Activated naive CD4-positive, alpha-beta T cell treated with anti-CD3 and anti-CD28 coated beads, Interleukin-2, amount 10 ng/mL, durations not matched to agents 7 days and 5 days (primary cell): ENCODE measurements around the gene AMZ1.
"Not testable (repeated sequence)": the region's sequence is repeated elsewhere in the genome, so short reads cannot be mapped to it uniquely, and the experiment has no call there.

Experiments
- CTCF ChIA-PET: fragments of 350-600 bp; sonication (Branson Sonifier 250); formaldehyde crosslinking; loops from one replicate; lab custom pipeline; 2021; ENCODE audit warnings: antibody characterized with exemption; lab: Charles Lee
- DNase-seq: peaks from one replicate; pipeline ENCODE4 v3.0.0-alpha.2; 2020
- H3K27ac Mint-ChIP-seq: one replicate; pipeline ENCODE4 v1.8.0; 2021; ENCODE audit warnings: mild to moderate bottlenecking, moderate library complexity, mixed read lengths
- H3K27me3 Mint-ChIP-seq: one replicate; pipeline ENCODE4 v1.8.0; 2021; ENCODE audit warnings: mild to moderate bottlenecking, mixed read lengths
- H3K36me3 Mint-ChIP-seq: one replicate; pipeline ENCODE4 v1.8.0; 2021; ENCODE audit warnings: mixed read lengths
- H3K4me1 Mint-ChIP-seq: one replicate; pipeline ENCODE4 v1.8.0; 2021; ENCODE audit warnings: mixed read lengths
- H3K4me3 Mint-ChIP-seq: one replicate; pipeline ENCODE4 v1.8.0; 2021; ENCODE audit warnings: mild to moderate bottlenecking, moderate library complexity, mixed read lengths
- H3K9me3 Mint-ChIP-seq: one replicate; pipeline ENCODE4 v1.8.0; 2021; ENCODE audit warnings: mixed read lengths

AMZ1 gene

DNA sequence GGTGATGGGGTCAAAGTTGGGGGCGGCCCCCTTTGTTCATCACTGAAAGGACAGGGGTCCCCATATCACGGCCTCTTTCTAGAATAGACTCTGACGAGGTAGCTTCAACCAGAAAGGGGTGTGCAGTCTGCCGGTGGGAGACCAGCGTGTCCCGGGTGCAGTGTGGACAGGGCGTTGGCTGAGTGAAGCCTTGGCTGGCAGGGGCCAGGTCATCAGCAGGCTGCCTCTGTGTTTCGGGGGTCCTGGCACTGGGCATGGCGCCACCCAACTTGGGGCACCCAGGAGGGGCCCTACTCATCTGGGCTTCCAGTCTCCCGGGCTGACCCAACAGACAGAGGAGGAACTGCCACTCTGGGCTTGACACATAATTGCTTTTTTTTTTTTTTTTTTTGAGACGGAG, 3.5 kb upstream of the AMZ1 start:
- H3K36me3 Mint-ChIP-seq: no peaks in the 10 kb centered on the region
- peaks cover 87% of the 10 kb centered on the region for H3K27me3 Mint-ChIP-seq
- no peak overlapping the region for H3K27ac Mint-ChIP-seq
- CTCF ChIA-PET: interaction anchor here (1.2 kb wide), 1 partner anchor 16 kb away, joined by 3 read pairs; no protein-coding TSS in a partner anchor
- no peak for DNase-seq
- H3K4me3 Mint-ChIP-seq: no peak overlapping the region
- H3K4me1 Mint-ChIP-seq: peaks cover 8% of the 10 kb centered on the region
- no peaks in the 10 kb centered on the region for H3K9me3 Mint-ChIP-seq

- H3K4me1 Mint-ChIP-seq: peaks cover 11% of the 10 kb centered on the region
- no peaks in the 10 kb centered on the region for H3K36me3 Mint-ChIP-seq
- H3K4me3 Mint-ChIP-seq: no peak overlapping the region
- no peaks in the 10 kb centered on the region for H3K9me3 Mint-ChIP-seq
- H3K27me3 Mint-ChIP-seq: peaks cover 87% of the 10 kb centered on the region
- no peak for DNase-seq
- CTCF ChIA-PET: interaction anchor here (0.6 to 1.5 kb wide), 2 partner anchors 24 to 32 kb away, joined by 5 read pairs; no protein-coding TSS in a partner anchor
- H3K27ac Mint-ChIP-seq: no peak overlapping the region
These were observed 1.9 kb upstream of the AMZ1 start for GRCh38 chr7:2686101-2686500.

- H3K36me3 Mint-ChIP-seq: no peaks in the 10 kb centered on the region
- H3K9me3 Mint-ChIP-seq: no peaks in the 10 kb centered on the region
- peaks cover 11% of the 10 kb centered on the region for H3K4me1 Mint-ChIP-seq
- no peak for DNase-seq
- H3K27me3 Mint-ChIP-seq: peaks cover 87% of the 10 kb centered on the region
- H3K4me3 Mint-ChIP-seq: no peak overlapping the region
- no peak overlapping the region for H3K27ac Mint-ChIP-seq
- CTCF ChIA-PET: interaction anchor here (0.8 to 1.4 kb wide), 2 partner anchors 11 to 22 kb away, joined by 3 to 4 read pairs; no protein-coding TSS in a partner anchor
These were observed 598 bp upstream of the AMZ1 start for GRCh38 chr7:2687338-2687869.

DNA sequence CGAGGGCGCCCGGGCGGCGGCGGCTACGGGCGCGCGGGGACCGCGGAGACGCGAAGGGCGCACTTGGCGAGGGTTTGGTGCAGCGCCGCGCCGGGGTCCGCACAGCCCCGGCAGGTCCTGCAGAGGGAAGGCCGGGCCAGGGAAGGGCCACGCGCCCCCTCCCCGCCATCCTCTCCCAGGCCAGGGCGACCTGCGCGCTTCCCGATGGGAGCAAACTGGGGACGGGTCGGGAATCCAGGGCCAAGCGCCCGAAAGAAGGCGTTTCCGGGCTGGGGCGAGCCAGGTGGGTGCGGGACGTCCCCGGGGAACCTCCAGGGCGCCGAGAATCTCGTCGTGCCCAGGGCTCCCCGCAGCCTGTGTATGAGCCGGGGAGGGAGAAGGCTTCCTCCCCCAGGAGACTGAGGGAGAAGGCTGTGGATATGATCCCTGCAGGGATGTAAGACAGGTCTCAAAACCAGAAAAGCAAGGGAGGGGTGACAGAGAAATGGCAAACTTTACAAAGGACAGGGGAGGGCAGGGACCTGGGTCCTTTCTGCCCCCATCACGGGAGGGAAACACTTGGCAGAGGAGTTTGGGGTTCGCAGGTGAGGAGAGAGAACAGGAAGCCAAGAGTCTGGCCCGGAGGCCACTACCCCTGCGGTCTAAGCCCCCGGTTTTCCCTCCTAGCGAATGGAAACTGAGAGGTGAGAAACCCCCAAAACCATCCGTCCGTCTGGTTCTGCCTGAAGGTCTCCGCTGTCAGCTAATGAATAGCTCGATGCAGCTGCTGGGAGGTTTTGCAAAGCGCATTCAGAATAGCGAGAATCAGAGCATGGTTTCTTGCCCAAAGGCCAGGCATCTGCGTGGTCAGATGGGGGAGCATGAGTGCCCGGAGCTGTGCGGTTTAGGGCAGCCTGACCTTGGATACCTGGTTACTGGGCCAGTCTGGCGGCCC, 674 bp downstream of the AMZ1 start:
- Mint-ChIP-seq H3K4me1 (peaks cover 11% of the 10 kb centered on the region), H3K27me3 (peaks cover 89% of the 10 kb centered on the region), H3K4me3 (no peak overlapping the region), H3K36me3 (no peaks in the 10 kb centered on the region), H3K9me3 (no peaks in the 10 kb centered on the region), H3K27ac (no peak overlapping the region)
- CTCF ChIA-PET: interaction anchor here (1.5 to 2.3 kb wide), 3 partner anchors 7 to 22 kb away, joined by 4 to 12 read pairs (median 6); no protein-coding TSS in a partner anchor
- DNase-seq: no peak

DNA sequence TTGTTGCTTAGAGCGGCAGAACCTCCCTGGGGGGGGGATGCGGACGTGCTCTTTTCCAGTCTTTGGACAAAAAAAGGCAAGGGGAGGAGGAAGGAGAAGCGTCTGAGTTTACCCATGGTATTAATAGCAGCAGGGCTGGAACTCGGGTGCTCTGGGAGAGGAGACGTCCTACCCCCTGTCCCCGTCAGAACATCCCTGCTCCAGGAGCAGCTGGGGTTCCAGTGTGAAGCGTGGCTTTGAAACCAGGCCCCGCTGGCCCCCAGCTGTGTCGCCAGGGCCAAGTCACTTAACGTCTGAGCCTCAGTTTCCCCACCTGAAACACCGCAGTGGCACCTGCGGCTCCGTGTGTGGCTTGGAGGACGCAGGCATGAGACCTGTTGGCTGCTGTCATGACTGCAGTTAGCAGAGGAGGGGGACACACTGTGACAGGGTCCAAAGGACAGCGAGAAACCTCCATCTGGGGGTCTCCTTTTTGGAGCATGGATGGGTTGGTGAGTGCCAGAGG, 1.4 kb downstream of the AMZ1 start:
- no peaks in the 10 kb centered on the region for H3K9me3 Mint-ChIP-seq
- H3K4me1 Mint-ChIP-seq: peaks cover 11% of the 10 kb centered on the region
- CTCF ChIA-PET: interaction anchor here (0.9 to 2.3 kb wide), 5 partner anchors 8 to 29 kb away, joined by 3 to 12 read pairs (median 4); no protein-coding TSS in a partner anchor
- no peak overlapping the region for H3K4me3 Mint-ChIP-seq
- H3K27ac Mint-ChIP-seq: no peak overlapping the region
- peaks cover 92% of the 10 kb centered on the region for H3K27me3 Mint-ChIP-seq
- H3K36me3 Mint-ChIP-seq: no peaks in the 10 kb centered on the region
- DNase-seq: no peak

GRCh38 chr7:2689951-2690705, 2.1 kb downstream of the AMZ1 start:
- no peak overlapping the region for H3K27ac Mint-ChIP-seq
- H3K9me3 Mint-ChIP-seq: no peaks in the 10 kb centered on the region
- peaks cover 87% of the 10 kb centered on the region for H3K27me3 Mint-ChIP-seq
- peaks cover 11% of the 10 kb centered on the region for H3K4me1 Mint-ChIP-seq
- no peak for DNase-seq
- CTCF ChIA-PET: interaction anchor here (0.9 to 2.3 kb wide), 5 partner anchors 9 to 29 kb away, joined by 3 to 12 read pairs (median 4); no protein-coding TSS in a partner anchor
- no peak overlapping the region for H3K4me3 Mint-ChIP-seq
- no peaks in the 10 kb centered on the region for H3K36me3 Mint-ChIP-seq

- Mint-ChIP-seq H3K4me1 (peaks cover 11% of the 10 kb centered on the region), H3K27ac (no peak overlapping the region), H3K36me3 (no peaks in the 10 kb centered on the region), H3K27me3 (peaks cover 77% of the 10 kb centered on the region), H3K4me3 (no peak overlapping the region), H3K9me3 (no peaks in the 10 kb centered on the region)
- CTCF ChIA-PET: interaction anchor here (1.2 to 2.7 kb wide), 3 partner anchors 11 to 19 kb away, joined by 3 to 10 read pairs (median 4); no protein-coding TSS in a partner anchor
- DNase-seq: no peak
These were observed 3.2 kb downstream of the AMZ1 start for GRCh38 chr7:2691011-2691707.

DNA sequence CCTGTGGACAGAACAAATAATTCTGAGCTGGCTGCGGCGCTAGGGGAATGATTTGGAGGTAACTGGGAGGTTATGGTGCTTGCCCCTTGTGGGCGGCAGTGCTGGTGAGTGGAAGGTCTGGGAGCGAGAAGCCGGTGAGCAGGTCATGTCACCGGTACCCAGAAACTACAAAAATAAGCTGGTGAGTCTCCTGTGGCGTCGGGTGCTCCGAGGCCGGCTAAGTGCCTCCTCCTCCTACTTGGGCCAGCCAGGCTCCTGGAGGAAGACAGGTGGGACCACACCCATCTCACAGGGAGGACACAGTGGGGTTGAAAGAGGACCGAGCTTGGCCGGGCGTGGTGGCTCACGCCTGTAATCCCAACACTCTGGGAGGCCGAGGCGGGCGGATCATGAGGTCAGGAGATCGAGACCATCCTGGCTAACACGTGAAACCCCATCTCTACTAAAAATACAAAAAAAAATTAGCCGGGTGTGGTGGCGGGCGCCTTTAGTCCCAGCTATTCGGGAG, 4.0 kb downstream of the AMZ1 start:
- DNase-seq, H3K27ac Mint-ChIP-seq, H3K4me3 Mint-ChIP-seq, H3K9me3 Mint-ChIP-seq, H3K36me3 Mint-ChIP-seq: not testable (repeated sequence)
- Mint-ChIP-seq H3K27me3 (peaks cover 69% of the 10 kb centered on the region), H3K4me1 (peaks cover 13% of the 10 kb centered on the region)
- CTCF ChIA-PET: interaction anchor here (1.2 to 2.7 kb wide), 3 partner anchors 11 to 19 kb away, joined by 3 to 10 read pairs (median 4); no protein-coding TSS in a partner anchor

GRCh38 chr7:2692543-2692942, 4.5 kb downstream of the AMZ1 start:
- Mint-ChIP-seq H3K4me3 (no peak overlapping the region), H3K27ac (no peak overlapping the region), H3K27me3 (peaks cover 63% of the 10 kb centered on the region), H3K36me3 (no peaks in the 10 kb centered on the region), H3K9me3 (no peaks in the 10 kb centered on the region), H3K4me1 (peaks cover 13% of the 10 kb centered on the region)
- CTCF ChIA-PET: interaction anchor here (1.2 to 2.7 kb wide), 3 partner anchors 12 to 18 kb away, joined by 3 to 10 read pairs (median 4); no protein-coding TSS in a partner anchor
- no peak for DNase-seq

- Mint-ChIP-seq H3K4me1 (peaks cover 19% of the 10 kb centered on the region), H3K27me3 (peaks cover 61% of the 10 kb centered on the region)
- DNase-seq, H3K4me3 Mint-ChIP-seq, H3K27ac Mint-ChIP-seq, H3K36me3 Mint-ChIP-seq, H3K9me3 Mint-ChIP-seq: not testable (repeated sequence)
- CTCF ChIA-PET: interaction anchor here (2.7 kb wide), 1 partner anchor 13 kb away, joined by 10 read pairs; no protein-coding TSS in a partner anchor
These were observed 5.6 kb downstream of the AMZ1 start for GRCh38 chr7:2693420-2694121.

DNA sequence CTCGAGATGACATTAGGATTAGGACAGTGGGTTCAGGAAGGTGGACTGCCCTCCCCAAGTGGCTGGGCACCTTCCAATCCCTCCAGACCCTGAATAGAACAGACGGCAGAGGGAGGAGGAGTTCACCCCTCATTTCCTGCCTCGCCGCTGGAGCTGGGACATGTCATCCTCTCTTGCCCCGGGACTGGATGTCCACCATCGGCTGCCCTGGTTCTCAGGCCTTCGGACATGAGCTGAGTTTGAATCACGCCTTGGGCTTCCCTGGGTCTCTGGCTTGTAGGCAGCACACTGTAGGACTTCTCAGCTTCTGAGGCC, 6.1 kb downstream of the AMZ1 start:
- not testable (repeated sequence) for DNase-seq, H3K9me3 Mint-ChIP-seq, H3K36me3 Mint-ChIP-seq, H3K27ac Mint-ChIP-seq, H3K4me3 Mint-ChIP-seq
- CTCF ChIA-PET: interaction anchor here (1.9 kb wide), 1 partner anchor 16 kb away, joined by 6 read pairs; no protein-coding TSS in a partner anchor
- peaks cover 61% of the 10 kb centered on the region for H3K27me3 Mint-ChIP-seq
- peaks cover 19% of the 10 kb centered on the region for H3K4me1 Mint-ChIP-seq

DNA sequence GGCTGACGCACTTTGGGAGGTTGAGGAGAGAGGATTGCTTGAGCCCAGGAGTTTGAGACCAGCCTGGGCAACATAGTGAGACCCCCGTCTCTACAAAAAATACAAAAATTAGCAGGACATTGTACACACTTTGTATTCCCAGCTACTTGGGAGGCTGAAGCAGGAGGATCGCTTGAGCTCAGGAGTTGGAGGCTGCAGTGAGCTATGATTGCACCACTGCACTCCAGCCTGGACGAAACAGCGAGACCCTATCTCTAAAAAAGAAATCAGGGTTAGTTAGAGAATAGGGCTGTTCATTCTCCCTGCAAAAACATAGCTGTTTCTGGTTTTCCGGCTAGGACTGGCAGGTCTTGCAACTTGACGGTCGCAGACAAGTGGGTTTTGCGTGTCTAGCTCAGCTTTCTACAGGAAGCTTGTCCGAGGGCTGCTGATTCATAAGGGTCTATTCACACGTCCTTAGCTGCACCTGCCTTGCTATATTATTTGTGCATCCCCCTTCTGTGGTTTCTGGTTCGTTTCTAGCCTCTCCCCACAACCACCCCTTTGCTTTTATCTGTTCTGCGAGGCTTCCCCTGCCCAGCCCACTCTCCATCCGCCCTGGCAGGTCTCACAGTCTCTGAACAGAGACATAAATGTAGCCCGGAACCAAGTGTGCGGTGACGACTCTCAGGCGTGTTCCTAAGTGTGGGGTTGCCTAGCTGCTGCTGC, 10.7 kb downstream of the AMZ1 start:
- CTCF ChIA-PET: interaction anchor here (0.8 to 6.2 kb wide), 9 partner anchors 11 to 131 kb away, joined by 3 to 89 read pairs (median 7); no protein-coding TSS in a partner anchor
- H3K36me3 Mint-ChIP-seq: no peaks in the 10 kb centered on the region
- peaks cover 62% of the 10 kb centered on the region for H3K27me3 Mint-ChIP-seq
- H3K4me3 Mint-ChIP-seq: peak overlapping the region; percentile 57
- H3K27ac Mint-ChIP-seq: peak overlapping the region; percentile 87
- no peaks in the 10 kb centered on the region for H3K9me3 Mint-ChIP-seq
- peaks cover 35% of the 10 kb centered on the region for H3K4me1 Mint-ChIP-seq
- DNase-seq: peak; percentile 84
